GM18511 (cell line): ENCODE results near the gene RIMS4.

ENCODE experiments used
- ATAC-seq: cut with Tn5 transposase; IDR thresholded peaks from one replicate; pipeline ENCODE4 v1.9.1; 2021; ENCODE audit warnings: mild to moderate bottlenecking, moderate library complexity; ENCODE audit not compliant: unreplicated experiment

RIMS4 gene

GRCh38 chr20:44723391-44723790, 87.0 kb downstream of the RIMS4 start:
- ATAC-seq: no peak

GRCh38 chr20:44722990-44723389, 87.4 kb downstream of the RIMS4 start:
- ATAC-seq: no peak

GRCh38 chr20:44721785-44722054, 88.6 kb downstream of the RIMS4 start:
- ATAC-seq: no peak

- ATAC-seq: no peak
Measured at GRCh38 chr20:44720997-44721784, 89.2 kb downstream of the RIMS4 start.

GRCh38 chr20:44720621-44720996, 89.7 kb downstream of the RIMS4 start:
- no peak for ATAC-seq

GRCh38 chr20:44719841-44720240, 90.5 kb downstream of the RIMS4 start:
- no peak for ATAC-seq

GRCh38 chr20:44717986-44718385, 92.4 kb downstream of the RIMS4 start:
- no peak for ATAC-seq

- ATAC-seq: no peak
Measured at GRCh38 chr20:44716309-44717106, 93.8 kb downstream of the RIMS4 start.

GRCh38 chr20:44715499-44716308, 94.6 kb downstream of the RIMS4 start:
- ATAC-seq: no peak

- ATAC-seq: no peak
Measured at GRCh38 chr20:44714701-44715498, 95.4 kb downstream of the RIMS4 start, which contains the start of gene CCN5. Gene CCN5 (plus strand): TSS chr20:44715369. CDS start chr20:44715391, 22 bp downstream.

- no peak for ATAC-seq
Measured at GRCh38 chr20:44714102-44714700, 96.1 kb downstream of the RIMS4 start.

- ATAC-seq: no peak
Measured at GRCh38 chr20:44711237-44711636, 99.1 kb downstream of the RIMS4 start.

- no peak for ATAC-seq
Measured at GRCh38 chr20:44709797-44710196, 100.5 kb downstream of the RIMS4 start.

GRCh38 chr20:44709380-44709779, 101.0 kb downstream of the RIMS4 start:
- ATAC-seq: no peak

- no peak for ATAC-seq
Measured at GRCh38 chr20:44707018-44707579, 103.2 kb downstream of the RIMS4 start.

- no peak for ATAC-seq
Measured at GRCh38 chr20:44706301-44707017, 103.9 kb downstream of the RIMS4 start.

GRCh38 chr20:44705364-44706094, 104.8 kb downstream of the RIMS4 start:
- ATAC-seq: no peak

GRCh38 chr20:44704551-44704971, 105.8 kb downstream of the RIMS4 start:
- ATAC-seq: no peak
